ENCODE results near the gene VAT1L.

The VAT1L gene, protein sequence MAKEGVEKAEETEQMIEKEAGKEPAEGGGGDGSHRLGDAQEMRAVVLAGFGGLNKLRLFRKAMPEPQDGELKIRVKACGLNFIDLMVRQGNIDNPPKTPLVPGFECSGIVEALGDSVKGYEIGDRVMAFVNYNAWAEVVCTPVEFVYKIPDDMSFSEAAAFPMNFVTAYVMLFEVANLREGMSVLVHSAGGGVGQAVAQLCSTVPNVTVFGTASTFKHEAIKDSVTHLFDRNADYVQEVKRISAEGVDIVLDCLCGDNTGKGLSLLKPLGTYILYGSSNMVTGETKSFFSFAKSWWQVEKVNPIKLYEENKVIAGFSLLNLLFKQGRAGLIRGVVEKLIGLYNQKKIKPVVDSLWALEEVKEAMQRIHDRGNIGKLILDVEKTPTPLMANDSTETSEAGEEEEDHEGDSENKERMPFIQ

DNA sequence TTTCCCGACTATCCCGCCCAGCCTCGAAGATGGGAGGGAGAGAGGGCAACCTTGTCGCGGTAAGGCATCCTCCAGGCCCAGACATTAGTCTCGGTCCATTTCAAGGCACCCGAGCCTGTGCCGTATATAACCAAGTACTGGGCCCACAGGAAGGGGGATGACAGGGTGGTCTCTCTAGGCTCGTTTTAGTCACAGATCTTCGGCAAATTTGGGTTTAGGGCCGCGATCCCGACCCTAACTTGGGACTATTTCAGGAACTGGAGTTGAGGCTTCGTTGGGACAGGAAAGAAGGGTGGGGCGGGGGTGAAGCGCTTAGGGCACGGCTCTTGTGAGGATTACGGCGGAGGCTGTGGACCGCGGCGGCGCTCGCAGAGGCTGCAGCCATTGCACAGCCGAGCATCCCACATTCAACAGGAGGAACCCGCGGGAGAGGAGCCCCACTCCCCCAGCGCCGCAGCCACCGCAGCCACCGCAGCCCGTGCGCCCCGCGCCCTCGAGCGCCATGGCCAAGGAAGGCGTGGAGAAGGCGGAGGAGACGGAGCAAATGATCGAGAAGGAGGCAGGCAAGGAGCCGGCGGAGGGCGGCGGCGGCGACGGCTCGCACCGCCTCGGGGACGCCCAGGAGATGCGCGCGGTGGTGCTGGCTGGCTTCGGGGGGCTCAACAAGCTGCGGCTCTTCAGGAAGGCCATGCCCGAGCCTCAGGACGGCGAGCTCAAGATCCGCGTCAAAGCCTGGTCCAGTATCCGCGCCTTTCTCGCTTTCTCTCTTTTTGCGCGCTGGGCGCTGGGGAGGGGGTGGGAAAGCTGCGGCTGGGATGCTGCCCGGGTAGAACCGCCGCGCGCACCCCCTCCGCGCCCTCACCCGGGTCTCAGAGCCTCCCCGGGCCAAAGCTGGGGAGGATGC, at the start of gene VAT1L:
TSS of gene VAT1L (plus strand) at position 384 of the 904 bp plus-strand sequence. CDS start at position 503, 119 bp downstream.
- DNase-seq (ENCODE audit: low read depth, low spot score), result peak; percentile 74

DNA sequence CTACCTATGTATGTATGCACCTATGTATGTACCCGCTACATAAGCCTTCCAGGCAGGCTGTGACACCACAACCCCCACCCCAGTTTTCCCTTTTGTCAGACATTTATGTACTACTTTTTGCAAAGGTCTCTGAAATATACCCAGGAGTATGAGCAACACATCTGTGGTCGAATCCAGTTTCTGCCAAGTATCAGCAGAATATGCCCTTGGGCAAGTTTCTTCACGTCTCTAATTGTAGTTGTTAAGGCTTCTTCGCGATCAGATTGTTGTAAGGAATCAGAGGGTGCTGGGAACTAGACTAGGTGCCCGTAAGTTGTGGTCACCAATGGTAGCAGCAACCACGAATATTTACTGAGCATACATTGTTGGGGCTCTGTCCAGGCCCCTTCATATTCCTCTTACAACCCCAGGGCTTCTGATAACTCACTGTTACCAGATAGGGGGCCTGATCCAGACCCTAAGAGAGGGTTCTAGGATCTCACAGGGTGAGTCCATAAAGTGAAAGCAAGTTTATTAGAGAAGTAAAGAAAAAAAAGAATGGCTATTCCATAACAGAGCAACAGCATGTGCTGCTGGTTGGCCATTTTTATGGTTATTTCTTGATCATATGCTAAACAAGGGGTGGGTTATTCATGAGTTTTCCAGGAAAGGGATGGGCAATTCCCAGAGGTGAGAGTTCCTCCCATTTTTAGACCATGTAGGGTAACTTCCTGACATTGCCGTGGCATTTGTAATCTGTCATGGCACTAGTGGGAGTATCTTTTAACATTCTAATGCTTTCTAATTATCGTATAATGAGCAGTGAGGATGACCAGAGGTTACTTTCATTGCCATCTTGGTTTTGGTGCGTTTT, 49.4 kb upstream of the VAT1L start:
- no peak for DNase-seq (ENCODE audit: low read depth, low spot score)

DNA sequence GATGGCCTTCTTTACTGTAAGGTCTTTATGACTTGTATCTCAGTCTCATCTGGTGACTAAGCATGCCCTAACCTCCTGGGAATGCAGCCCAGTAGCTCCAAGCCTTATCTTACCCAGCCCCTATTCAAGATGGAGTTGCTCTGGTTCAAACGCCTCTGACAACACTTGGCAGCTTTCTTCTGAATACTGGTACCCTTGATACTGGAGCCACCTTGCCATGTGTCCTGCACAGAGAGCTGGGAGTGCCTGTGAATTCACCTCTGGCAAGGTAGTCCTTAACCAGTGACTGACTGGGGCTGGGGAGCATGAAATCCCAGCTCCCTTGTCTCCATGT, 48.8 kb upstream of the VAT1L start:
- no peak for DNase-seq (ENCODE audit: low read depth, low spot score)

DNA sequence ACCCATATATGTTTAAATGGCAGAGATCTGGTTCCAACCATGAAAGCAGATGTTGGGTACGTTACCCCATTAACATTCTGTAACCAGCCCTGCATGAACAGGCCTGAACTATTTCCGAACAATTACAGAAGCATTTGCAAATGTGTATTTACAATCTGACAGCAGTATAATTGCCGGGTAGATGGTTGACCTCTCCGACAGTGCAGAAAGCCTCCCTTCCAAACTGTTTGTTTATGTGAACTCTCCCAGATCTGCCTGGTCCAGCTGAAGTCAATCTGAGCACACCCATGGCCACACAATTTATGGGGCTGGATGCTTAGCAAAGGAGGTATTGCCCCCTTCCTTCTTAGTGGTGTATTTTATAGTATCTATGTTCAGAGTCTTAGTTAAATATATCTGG, 44.2 kb upstream of the VAT1L start:
- no peak for DNase-seq (ENCODE audit: low read depth, low spot score)

DNA sequence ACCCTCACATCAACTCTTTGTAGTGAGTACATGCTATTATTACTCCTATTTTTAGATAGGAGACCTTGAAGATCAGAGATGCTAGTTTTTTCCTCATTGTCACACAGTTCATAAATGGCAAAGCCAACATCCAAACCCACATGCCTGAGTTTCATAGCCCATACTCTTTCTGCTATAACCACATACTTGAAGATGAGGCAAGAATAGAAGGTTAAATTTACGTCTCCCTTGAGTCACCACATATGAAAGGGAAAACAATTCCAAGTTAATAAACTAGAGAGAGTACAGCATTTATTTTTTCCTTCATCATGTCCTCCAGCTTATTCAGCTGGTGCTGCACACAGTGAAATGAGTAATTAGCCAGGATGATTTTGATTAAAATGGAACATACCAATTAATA, 42.4 kb upstream of the VAT1L start:
- DNase-seq (ENCODE audit: low read depth, low spot score), result no peak

DNA sequence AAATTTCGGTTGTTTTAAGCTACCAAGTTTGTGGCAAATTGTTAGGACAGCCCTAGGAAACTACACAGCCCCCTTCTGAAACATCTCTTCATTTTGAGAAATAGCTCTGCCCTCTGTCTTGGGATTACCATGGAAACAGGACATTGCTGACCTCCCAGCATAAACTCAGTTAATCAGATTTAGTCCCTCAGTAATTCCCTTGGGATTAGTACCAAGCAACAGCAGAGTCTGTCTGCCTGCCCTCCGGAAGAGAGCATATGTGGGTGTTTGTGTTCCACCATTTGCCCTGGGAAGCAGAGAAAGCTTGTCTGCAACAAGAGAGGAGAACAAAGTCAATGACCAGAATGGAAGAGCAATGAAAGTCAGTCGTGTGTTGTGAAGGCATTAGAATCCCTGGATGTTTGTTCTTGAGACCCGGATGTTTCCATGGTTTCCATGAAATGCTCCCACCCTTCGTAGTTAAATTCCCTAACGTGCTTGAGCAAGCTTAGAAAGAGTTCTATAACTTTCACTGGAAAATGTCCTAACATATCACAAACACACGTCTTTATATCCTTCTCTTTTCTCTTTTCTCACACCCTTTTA, 39.9 kb upstream of the VAT1L start:
- DNase-seq (ENCODE audit: low read depth, low spot score), result no peak

DNA sequence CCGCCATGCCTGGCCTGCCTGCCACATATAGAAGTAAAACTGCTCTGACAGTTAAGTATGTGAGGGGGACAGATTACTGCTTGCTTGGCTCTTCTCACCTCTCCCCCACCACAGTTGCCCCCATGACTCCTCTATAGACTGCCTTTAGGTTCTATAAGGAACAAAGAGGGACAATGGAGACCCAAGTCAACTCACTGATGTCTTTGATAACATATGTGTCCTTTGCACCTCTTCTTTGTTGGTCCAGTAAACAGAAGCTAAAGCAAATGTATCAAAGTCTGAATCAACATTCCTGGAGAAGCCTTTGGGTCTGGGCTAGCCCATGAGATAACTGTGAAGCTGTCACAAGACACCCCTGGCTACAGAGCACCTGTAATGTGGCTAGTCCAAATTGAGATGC, 38.9 kb upstream of the VAT1L start:
- DNase-seq (ENCODE audit: low read depth, low spot score), result no peak

DNA sequence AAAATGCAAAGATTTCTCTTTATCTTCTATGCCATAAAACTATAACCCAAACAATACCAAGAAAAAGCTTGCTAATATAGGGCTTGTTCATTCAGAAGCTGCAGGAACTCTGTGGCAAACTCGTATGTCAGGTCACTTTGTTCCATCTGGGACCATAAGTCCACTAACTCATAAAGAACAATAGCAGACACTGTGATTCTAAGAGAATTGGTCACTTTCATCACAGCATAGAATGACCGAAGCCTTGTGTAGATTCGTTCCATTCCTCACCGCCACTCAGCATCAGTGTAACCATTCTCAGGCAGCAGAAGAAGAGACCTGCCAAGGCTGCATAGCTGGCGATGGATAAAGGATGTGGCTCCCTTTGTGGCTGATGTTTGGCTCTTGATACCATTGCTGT, 30.3 kb upstream of the VAT1L start:
- no peak for DNase-seq (ENCODE audit: low read depth, low spot score)

DNA sequence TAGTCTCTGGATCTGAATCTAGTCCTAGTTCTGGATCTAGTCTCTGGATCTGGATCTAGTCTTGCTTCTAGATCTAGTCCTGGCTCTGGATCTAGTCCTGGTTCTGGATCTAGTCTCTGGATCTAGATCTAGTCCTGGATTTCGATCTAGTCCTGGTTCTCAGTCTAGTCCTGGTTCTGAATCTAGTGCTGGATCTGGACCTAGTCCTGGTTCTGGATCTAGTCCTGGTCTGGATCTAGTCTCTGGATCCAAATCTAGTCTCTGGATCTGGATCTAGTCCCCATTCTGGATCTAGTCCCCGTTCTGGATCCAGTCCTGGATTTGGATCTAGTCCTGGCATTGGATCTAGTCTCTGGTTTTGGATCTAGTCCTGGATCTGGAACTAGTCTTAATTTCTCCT, 29.9 kb upstream of the VAT1L start:
- DNase-seq (ENCODE audit: low read depth, low spot score), result no peak

DNA sequence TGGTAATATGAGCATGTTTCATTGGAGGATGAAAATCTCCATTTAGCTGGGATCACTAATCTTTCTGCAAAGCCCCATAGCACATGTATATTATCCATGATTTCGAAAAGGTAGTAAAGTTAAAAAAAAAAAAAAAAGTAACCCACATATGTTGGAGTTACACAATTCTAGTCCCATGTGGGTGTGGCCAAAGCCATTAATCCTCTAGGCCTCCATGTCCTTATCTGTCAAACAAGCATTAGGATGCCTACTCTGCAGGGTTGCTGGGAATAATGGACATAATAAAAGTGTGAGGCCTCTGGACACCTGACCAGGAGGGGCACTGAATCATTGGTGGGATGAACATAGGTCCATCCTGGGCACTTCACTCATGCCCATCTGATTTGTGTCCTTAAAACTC, 29.2 kb upstream of the VAT1L start:
- DNase-seq (ENCODE audit: low read depth, low spot score), result no peak

DNA sequence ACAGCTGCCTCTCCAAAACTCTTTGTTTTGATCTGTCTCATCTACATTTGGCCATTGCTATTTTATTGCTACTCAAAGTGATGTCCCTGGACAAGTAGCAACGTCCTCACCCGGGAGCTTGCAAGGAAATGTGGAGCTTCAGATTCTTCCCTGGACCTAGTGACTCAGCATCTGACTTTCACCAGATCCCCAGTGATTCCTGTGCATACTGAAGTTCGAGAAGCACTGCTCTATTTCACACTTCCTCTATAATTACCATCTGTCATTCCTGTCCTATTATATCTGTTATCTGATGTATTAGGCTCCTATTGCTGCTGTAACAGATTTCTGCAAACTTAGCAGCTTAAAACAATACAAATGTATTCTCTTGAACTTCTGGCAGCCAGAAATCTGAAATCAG, 28.5 kb upstream of the VAT1L start:
- DNase-seq (ENCODE audit: low read depth, low spot score), result no peak

DNA sequence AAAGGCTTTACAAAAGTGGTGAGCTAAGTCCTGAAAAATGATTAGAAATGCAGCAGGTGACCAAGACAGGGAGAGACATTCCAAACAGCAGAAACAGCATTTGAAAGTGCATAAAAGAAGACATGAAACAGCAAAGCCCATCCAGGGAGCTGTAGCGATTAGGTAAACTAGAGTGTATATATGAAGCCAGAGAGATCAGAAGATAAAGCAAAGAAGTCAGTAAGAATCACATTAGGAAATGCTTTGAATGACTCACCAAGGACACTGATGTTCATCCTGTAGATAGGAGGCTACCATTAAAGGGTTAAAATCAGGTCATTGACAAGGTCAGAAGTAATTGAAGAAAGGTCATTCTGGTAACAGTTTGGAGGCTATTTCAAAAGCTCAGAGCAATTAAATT, 27.6 kb upstream of the VAT1L start:
- DNase-seq (ENCODE audit: low read depth, low spot score), result no peak

DNA sequence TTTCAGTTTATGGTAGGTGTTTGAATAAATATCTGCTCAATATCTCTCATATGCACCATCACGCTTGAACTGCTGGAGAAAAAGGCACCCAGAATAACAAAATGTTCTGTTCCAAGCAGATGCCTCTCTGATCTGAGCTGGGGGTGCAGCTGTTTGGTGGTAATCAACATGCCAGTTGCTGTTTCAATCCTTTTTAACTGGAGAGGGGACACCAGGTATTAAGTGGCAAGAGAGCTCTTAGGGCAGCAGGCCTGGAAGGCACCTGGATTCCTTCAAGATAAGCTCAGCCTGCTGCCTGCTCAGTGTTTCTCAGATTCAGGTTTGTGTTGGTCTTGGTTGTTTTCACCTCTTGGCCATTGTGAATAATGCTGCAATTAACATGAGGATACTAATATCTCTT, 27.2 kb upstream of the VAT1L start:
- DNase-seq (ENCODE audit: low read depth, low spot score), result peak; percentile 42

DNA sequence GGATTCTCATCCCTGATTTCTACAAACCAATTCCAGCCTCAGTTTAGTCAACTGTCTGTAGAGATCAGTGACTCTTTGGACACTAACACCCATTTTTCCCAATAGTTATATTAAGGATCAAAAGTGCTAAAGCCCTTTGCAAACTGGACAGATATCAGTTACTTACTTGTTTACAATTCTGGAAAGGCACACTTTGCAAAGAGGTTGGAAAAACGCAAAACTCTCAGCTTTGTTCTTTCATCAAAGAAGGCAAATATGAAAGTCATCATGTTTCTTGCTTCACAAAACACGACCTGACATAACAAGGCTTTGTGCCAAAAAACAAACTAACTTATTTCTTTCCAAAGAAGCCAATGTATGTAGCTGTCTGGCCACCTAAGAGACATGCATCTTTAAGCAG, 26.1 kb upstream of the VAT1L start:
- DNase-seq (ENCODE audit: low read depth, low spot score), result no peak

DNA sequence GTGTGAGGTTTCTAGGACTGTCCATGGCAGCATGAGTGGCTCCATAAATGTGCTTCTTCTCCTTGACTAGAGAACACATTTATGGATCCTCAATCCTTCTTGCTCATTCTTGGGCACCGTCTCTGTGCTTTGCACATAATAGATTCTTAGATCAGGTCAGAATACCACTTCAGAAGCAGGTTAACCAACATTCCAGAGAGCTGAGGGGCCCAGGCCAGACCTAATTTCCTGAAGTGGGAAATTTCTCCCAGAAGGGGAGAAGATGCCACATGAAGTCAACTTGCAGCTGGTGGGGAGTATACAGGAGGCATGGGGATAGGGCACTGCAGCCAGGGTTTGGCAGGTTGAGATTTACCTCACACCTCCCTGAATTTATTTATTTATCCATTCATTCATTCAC, 24.4 kb upstream of the VAT1L start:
- no peak for DNase-seq (ENCODE audit: low read depth, low spot score)

DNA sequence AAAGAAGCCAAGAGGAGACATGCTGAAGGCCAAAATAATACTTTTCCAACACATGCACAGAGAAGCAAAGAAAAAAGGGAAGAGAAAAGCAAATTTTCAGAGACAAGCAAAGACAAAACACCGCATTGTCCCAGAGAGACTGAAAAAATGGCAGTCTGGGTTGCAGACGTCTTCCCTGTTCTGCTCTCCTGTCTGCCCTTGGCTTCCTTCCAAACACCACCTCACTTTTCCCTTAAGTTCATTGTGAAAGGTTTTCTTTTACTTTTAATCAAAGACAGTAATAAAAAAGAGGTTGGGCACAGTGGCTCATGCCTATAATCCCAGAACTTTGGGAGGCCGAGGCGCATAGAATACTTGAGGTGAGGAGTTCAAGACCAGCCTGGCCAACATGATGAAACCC, 21.2 kb upstream of the VAT1L start:
- DNase-seq (ENCODE audit: low read depth, low spot score), result no peak

DNA sequence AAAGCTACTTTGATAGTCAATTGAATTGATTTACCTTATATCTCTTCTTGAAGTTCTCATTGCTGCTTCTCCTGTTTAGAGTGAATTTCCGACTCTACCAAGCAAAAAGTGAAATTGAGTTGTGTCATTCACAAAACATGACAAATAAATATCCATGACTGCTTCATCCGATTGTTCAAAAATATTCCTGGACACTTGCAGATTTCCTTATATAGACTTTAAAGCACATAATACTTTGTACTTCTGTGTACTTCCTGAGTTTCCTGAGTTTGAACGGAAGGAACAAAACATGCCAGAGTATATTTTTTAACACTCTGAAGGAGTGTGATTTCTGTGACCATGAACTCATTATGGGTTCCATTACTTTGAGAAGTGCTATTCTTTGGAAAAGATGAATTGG, 20.5 kb upstream of the VAT1L start:
- DNase-seq (ENCODE audit: low read depth, low spot score), result no peak

DNA sequence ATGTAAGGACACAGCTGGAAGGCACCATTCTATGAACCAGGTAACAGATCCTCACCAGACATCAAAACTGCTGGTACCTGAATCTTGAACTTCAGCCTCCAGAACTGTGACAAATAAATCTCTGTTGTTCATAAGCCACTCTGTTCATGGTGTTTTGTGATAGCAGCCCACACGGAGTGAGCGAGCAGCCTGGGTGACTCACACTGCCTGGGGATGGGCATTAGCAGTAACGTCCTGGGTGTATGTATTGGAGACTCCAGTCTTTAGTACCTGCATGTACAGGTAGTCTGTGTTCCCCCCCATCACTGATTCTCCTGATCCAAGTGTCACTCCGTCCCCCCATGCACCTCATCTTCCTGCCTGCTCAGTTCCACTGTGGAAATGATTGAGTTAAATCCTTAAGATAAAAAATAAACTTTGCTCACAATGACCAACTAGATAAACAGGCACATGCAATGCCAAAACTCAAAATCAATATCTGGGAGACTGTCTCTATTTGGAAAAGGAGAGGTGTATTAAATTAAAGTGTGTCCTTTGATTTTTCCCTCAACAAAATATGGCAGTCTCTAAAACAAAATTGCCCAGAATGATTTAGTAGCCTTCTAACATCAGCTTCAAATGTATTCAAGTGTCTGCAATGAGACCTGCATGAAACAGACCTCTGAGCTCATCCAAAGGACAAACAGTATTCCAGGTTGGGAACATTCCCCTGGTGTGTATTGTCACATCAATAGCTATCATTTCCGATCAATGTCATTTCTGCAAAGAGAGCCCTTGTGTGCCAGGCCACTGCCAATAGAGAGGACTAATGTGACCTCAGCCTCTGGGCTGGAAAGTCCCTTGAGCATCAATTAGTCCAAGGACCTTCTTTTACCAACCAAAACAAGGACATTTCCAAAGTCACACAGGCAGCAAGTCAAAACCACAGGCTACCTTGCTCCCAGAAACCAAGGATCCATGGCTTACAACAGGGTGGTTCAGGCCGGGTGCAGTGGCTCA, 12.2 kb upstream of the VAT1L start:
- no peak for DNase-seq (ENCODE audit: low read depth, low spot score)

DNA sequence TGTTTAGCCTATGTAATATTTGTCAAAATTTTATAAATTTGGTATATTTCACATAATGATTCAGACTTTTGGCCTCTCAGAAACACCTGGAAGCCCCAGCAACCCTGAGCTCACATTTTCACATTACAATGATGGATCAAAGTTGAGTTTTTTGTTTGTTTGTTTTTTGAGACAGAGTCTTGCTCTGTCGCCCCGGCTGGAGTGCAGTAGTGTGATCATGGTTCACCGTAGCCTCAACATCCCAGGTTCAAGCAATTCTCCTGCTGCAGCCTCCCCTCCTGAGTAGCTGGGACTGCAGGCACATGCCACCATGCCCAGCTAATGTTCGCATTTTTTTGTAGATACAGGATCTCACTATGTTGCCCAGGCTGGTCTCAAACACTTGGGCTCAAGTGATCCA, 10.6 kb upstream of the VAT1L start:
- no peak for DNase-seq (ENCODE audit: low read depth, low spot score)

DNA sequence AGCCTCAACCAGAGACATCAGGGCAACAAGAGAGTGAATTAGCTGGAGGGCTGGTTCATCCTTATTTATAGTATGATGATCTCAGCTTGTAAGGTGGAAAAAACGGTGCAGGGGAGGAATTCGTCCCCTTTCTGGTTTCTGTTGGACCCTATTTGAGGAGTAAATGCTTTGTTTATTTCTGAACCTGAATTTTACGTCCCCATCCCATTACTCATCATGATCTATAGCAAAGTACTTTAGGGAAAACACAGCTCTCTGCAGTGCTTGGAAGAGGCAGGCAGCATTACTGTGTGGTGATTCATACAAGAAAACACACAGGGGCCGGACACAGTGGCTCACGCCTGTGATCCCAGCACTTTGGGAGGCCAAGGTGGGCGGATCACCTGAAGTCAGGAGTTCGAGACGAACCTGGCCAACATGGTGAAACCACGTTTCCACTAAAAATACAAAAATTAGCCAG, 8.0 kb upstream of the VAT1L start:
- peak; percentile 48 for DNase-seq (ENCODE audit: low read depth, low spot score)
